ENCODE results near the gene IKZF3. TPM values are rescaled to one million over a fixed set of nuclear protein-coding genes. Genes with fewer than 3 reads are reported as not detected.
A peak's percentile ranks its signal among the peaks of the same experiment; 100 is the strongest.

Gene IKZF3
- total RNA-seq, 2 donors from 2014 or later, result 0.55 to 1.7 TPM

DNA sequence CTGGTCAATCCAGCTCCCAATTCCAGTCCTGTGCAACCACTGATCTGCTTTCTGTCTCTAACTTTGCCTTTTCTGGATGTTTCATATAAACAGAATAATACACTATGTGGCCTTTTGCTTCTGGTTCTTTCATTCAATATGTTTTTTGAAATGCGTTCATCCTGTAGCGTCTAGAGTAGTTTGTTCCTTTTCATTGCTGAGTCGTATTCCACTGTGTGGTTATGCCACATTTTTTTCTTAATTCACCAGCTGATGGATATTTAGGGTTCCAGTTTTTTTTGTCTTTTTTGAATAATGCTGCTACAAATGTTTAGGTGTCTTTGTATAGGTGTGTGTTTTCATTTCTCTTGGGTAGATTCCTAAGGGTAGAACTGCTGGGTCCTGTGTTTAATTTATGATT is 131.5 kb downstream of the IKZF3 start:
- H3K9me3 ChIP-seq, result no peaks in the 10 kb centered on the region
- no peak for DNase-seq (ENCODE audit: low spot score)
- no peaks in the 10 kb centered on the region for H3K4me1 ChIP-seq (replicated peaks)
- H3K4me3 ChIP-seq, result no peak overlapping the region
- intact Hi-C loops (cut with DNase I), result loop anchor here (5.0 kb wide), 1 partner anchor 110 kb away; no protein-coding TSS in a partner anchor
- no peak overlapping the region for H3K27ac ChIP-seq
- peaks cover 0 to 5% of the 10 kb centered on the region in 2 donors for H3K36me3 ChIP-seq
- 95% methylated on average over 3 of the region's 3 CpGs for WGBS
- TF ChIP-seq POLR2A (IDR thresholded peaks at IDR 0.05) (no peak), CTCF (IDR thresholded peaks at IDR 0.05) (no peak), POLR2AphosphoS5 (IDR thresholded peaks at IDR 0.05) (no peak)
- no peaks in the 10 kb centered on the region for H3K27me3 ChIP-seq (replicated peaks; ENCODE audit: insufficient read depth)

- Histone ChIP-seq H3K4me3 (peak within 1 kb of the TSS; percentile 61 to 85), H3K36me3 (peaks cover 0 to 12% of the 10 kb centered on the region in 2 donors), H3K4me1 (replicated peaks) (no peaks in the 10 kb centered on the region), H3K9me3 (no peaks in the 10 kb centered on the region), H3K27ac (peak within 1 kb of the TSS; percentile 89 to 95), H3K27me3 (replicated peaks; ENCODE audit: insufficient read depth) (no peaks in the 10 kb centered on the region)
- WGBS, result under 1% methylated on average over 65 of the region's 65 CpGs
- TF ChIP-seq CTCF (IDR thresholded peaks at IDR 0.05), result peak; percentile 95 to 98 (median 96)
- peak; percentile 81 for TF ChIP-seq POLR2A (IDR thresholded peaks at IDR 0.05)
- TF ChIP-seq POLR2AphosphoS5 (IDR thresholded peaks at IDR 0.05), result peak; percentile 91
- intact Hi-C loops (cut with DNase I), result loop anchor here (5.0 kb wide), 1 partner anchor 108 kb away; no protein-coding TSS in a partner anchor
- peak; percentile 90 for DNase-seq (ENCODE audit: low spot score)
These were observed 133.8 kb downstream of the IKZF3 start, which contains the start of gene MIEN1 for GRCh38 chr17:39730095-39730921. MIEN1 (minus strand) TSS chr17:39730532; CDS start chr17:39730495, 37 bp downstream.

- no peaks in the 10 kb centered on the region for H3K9me3 ChIP-seq
- DNase-seq (ENCODE audit: low spot score), result no peak
- 76% methylated on average over 6 of the region's 6 CpGs for WGBS
- no peak for TF ChIP-seq POLR2A (IDR thresholded peaks at IDR 0.05)
- no peak for TF ChIP-seq CTCF (IDR thresholded peaks at IDR 0.05)
- TF ChIP-seq POLR2AphosphoS5 (IDR thresholded peaks at IDR 0.05), result no peak
- peak overlapping the region; percentile 89 to 95 for H3K27ac ChIP-seq
- no peaks in the 10 kb centered on the region for H3K4me1 ChIP-seq (replicated peaks)
- peak overlapping the region; percentile 61 to 85 for H3K4me3 ChIP-seq
- intact Hi-C loops (cut with DNase I), result no loop called here
- no peaks in the 10 kb centered on the region for H3K27me3 ChIP-seq (replicated peaks; ENCODE audit: insufficient read depth)
- peaks cover 0 to 22% of the 10 kb centered on the region in 2 donors for H3K36me3 ChIP-seq
These were observed 134.7 kb downstream of the IKZF3 start for GRCh38 chr17:39729280-39729851.

DNA sequence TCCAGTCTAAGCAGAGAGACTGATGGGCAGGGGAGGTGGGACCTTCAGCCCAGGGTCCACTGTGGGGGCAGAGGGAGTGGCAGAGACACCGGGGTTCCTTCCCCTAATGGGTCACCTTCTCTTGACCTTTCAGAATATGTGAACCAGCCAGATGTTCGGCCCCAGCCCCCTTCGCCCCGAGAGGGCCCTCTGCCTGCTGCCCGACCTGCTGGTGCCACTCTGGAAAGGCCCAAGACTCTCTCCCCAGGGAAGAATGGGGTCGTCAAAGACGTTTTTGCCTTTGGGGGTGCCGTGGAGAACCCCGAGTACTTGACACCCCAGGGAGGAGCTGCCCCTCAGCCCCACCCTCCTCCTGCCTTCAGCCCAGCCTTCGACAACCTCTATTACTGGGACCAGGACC is 136.6 kb downstream of the IKZF3 start:
- H3K27me3 ChIP-seq (replicated peaks; ENCODE audit: insufficient read depth), result no peaks in the 10 kb centered on the region
- no peak for DNase-seq (ENCODE audit: low spot score)
- no peaks in the 10 kb centered on the region for H3K9me3 ChIP-seq
- H3K4me3 ChIP-seq, result no peak overlapping the region
- H3K4me1 ChIP-seq (replicated peaks), result no peaks in the 10 kb centered on the region
- TF ChIP-seq POLR2AphosphoS5 (IDR thresholded peaks at IDR 0.05) (no peak), POLR2A (IDR thresholded peaks at IDR 0.05) (no peak), CTCF (IDR thresholded peaks at IDR 0.05) (no peak)
- 75% methylated on average over 10 of the region's 10 CpGs for WGBS
- intact Hi-C loops (cut with DNase I), result no loop called here
- peak overlapping the region; percentile 18 to 31 for H3K27ac ChIP-seq
- peaks cover 0 to 22% of the 10 kb centered on the region in 2 donors for H3K36me3 ChIP-seq
